GM23248 (cell line): ENCODE results near the gene ZKSCAN5. TPM values are rescaled to one million over a fixed set of nuclear protein-coding genes. Genes with fewer than 3 reads are reported as not detected.

Experiments used
- DNase-seq: peaks from one replicate; pipeline ENCODE4 v3.0.0-alpha.2; 2015
- H2AFZ ChIP-seq: fragments of 200-600 bp; sonication (generic); 2 replicates; pipeline ENCODE4 v1.6.1; 2016; ENCODE audit warnings: antibody characterized with exemption
- H3F3A ChIP-seq: fragments of 200-600 bp; sonication (generic); 2 replicates; pipeline ENCODE4 v1.6.1; 2016; ENCODE audit warnings: mild to moderate bottlenecking, antibody characterized with exemption, mixed run types; ENCODE audit not compliant: insufficient read depth
- H3K27ac ChIP-seq: fragments of 200-600 bp; sonication (generic); 2 replicates; pipeline ENCODE4 v1.5.1; 2016; ENCODE audit warnings: mild to moderate bottlenecking
- H3K27me3 ChIP-seq: fragments of 200-600 bp; sonication (generic); replicated peaks from 2 replicates; pipeline ENCODE4 v1.6.1; 2016; ENCODE audit warnings: mild to moderate bottlenecking; ENCODE audit not compliant: insufficient read depth
- H3K36me3 ChIP-seq: fragments of 200-600 bp; sonication (generic); 2 replicates; pipeline ENCODE4 v1.6.1; 2016; ENCODE audit warnings: low read depth, mild to moderate bottlenecking
- H3K4me1 ChIP-seq: fragments of 200-600 bp; sonication (generic); 2 replicates; pipeline ENCODE4 v1.6.1; 2016; ENCODE audit warnings: mild to moderate bottlenecking; ENCODE audit not compliant: insufficient read depth
- H3K4me2 ChIP-seq: fragments of 200-600 bp; sonication (generic); one replicate; pipeline ENCODE4 v1.6.1; 2016; ENCODE audit warnings: mild to moderate bottlenecking; ENCODE audit not compliant: unreplicated experiment
- H3K4me3 ChIP-seq: fragments of 200-600 bp; sonication (generic); 2 replicates; pipeline ENCODE4 v1.5.1; 2016; ENCODE audit warnings: mild to moderate bottlenecking
- H3K79me2 ChIP-seq: fragments of 200-600 bp; sonication (generic); 2 replicates; pipeline ENCODE4 v1.6.1; 2016; ENCODE audit warnings: mild to moderate bottlenecking; ENCODE audit not compliant: insufficient read depth
- H3K9ac ChIP-seq: fragments of 200-600 bp; sonication (generic); 2 replicates; pipeline ENCODE4 v1.6.1; 2016; ENCODE audit warnings: mild to moderate bottlenecking
- H3K9me2 ChIP-seq: fragments of 200-600 bp; sonication (generic); 2 replicates; pipeline ENCODE4 v1.6.1; 2016; ENCODE audit warnings: mixed run types, mild to moderate bottlenecking, moderate library complexity; ENCODE audit not compliant: insufficient read depth
- H3K9me3 ChIP-seq: fragments of 200-600 bp; sonication (generic); one replicate; pipeline ENCODE4 v1.6.1; 2017; ENCODE audit warnings: low read depth
- H4K20me1 ChIP-seq: fragments of 200-600 bp; sonication (generic); 2 replicates; pipeline ENCODE4 v1.6.0; 2016; ENCODE audit not compliant: insufficient read depth
- EZH2 ChIP-seq: fragments of 200-600 bp; sonication (generic); IDR thresholded peaks from 2 replicates; pipeline ENCODE4 v1.6.1; 2018; ENCODE audit warnings: antibody characterized with exemption, mild to moderate bottlenecking; ENCODE audit not compliant: insufficient read depth, poor library complexity, severe bottlenecking
- EZH2phosphoT487 ChIP-seq: fragments of 200-600 bp; sonication (generic); IDR thresholded peaks from 2 replicates; pipeline ENCODE4 v1.6.1; 2018; ENCODE audit warnings: antibody characterized with exemption, moderate library complexity, mild to moderate bottlenecking, low read depth; ENCODE audit not compliant: insufficient read depth
- WGBS, 2 experiments: methylation state at CpG; one replicate each; pipeline ENCODE4 v1.1.6; 2015 to 2017; ENCODE audit warnings: low lambda C conversion rate in 2 of 2, low coverage in 1 of 2; ENCODE audit errors: missing lambda C conversion rate in 2 of 2; 5-methylcytosine and 5-hydroxymethylcytosine counted together
- in situ Hi-C: fragments of 300-500 bp; cut with MboI; formaldehyde crosslinking; loops from 2 replicates; pipeline ENCODE4 v1.15.0; 2020
- polyA plus RNA-seq: library from polyadenylated mRNA; unstranded; fragments of >200 nt; fragmentation: Nextera tagmentation; extraction: Ambion mirVana; gene quantifications from 2 replicates; pipeline ENCODE4 v1.2.1, GENCODE V29; 2016
- total RNA-seq: library from RNA; depleted of rRNA; stranded (reverse); fragments of >200 nt; shearing (Covaris generic); gene quantifications from 2 replicates; pipeline ENCODE4 v1.2.3, GENCODE V29; 2014

Gene ZKSCAN5
- total and polyA plus RNA-seq, 2 experiments from 2014 or later: 6.4 to 12.0 TPM

- no peaks in the 10 kb centered on the region for H3K9me3 ChIP-seq
- peak overlapping the region; percentile 35 for H3K27ac ChIP-seq
- TF ChIP-seq EZH2phosphoT487 (no peak), EZH2 (no peak)
- 2 to 4% methylated on average over 7 of the region's 7 CpGs for WGBS, 2 experiments
- DNase-seq: peak; percentile 79
- H3K4me3 ChIP-seq: peak overlapping the region; percentile 79
- H4K20me1 ChIP-seq: no peaks in the 10 kb centered on the region
- H3K36me3 ChIP-seq: no peaks in the 10 kb centered on the region
- peaks cover 19% of the 10 kb centered on the region for H3F3A ChIP-seq
- no peaks in the 10 kb centered on the region for H3K9me2 ChIP-seq
- peaks cover 51% of the 10 kb centered on the region for H3K79me2 ChIP-seq
- H3K4me2 ChIP-seq: peak overlapping the region; percentile 82
- in situ Hi-C loops: no loop called here
- peaks cover 7% of the 10 kb centered on the region; the same call in 1 of the 2 replicates for H3K4me1 ChIP-seq
- peak overlapping the region; percentile 80 for H3K9ac ChIP-seq
- no peaks in the 10 kb centered on the region for H3K27me3 ChIP-seq
- H2AFZ ChIP-seq: peak overlapping the region; percentile 96
Measured at GRCh38 chr7:99473315-99473596, 31.2 kb upstream of the ZKSCAN5 start.

- no peak overlapping the region for H3K9ac ChIP-seq
- in situ Hi-C loops: no loop called here
- 43 to 46% methylated on average over 5 of the region's 5 CpGs for WGBS, 2 experiments
- no peak overlapping the region for H3K4me3 ChIP-seq
- H3K4me1 ChIP-seq: peaks cover 10% of the 10 kb centered on the region
- no peak overlapping the region for H2AFZ ChIP-seq
- H3K79me2 ChIP-seq: peaks cover 71% of the 10 kb centered on the region
- no peaks in the 10 kb centered on the region for H3K27me3 ChIP-seq
- DNase-seq: no peak
- peaks cover 9% of the 10 kb centered on the region; the same call in 1 of the 2 replicates for H3F3A ChIP-seq
- H3K27ac ChIP-seq: no peak overlapping the region
- no peak overlapping the region for H3K4me2 ChIP-seq
- no peaks in the 10 kb centered on the region for H3K36me3 ChIP-seq
- no peak for TF ChIP-seq EZH2phosphoT487
- TF ChIP-seq EZH2: no peak
- H3K9me2 ChIP-seq: no peaks in the 10 kb centered on the region
- H3K9me3 ChIP-seq: no peaks in the 10 kb centered on the region
- no peaks in the 10 kb centered on the region for H4K20me1 ChIP-seq
Measured at GRCh38 chr7:99476107-99476506, 28.4 kb upstream of the ZKSCAN5 start.

GRCh38 chr7:99478464-99479440 is 25.7 kb upstream of the ZKSCAN5 start:
- TF ChIP-seq EZH2phosphoT487: no peak
- no peak for TF ChIP-seq EZH2
- H3K79me2 ChIP-seq: peaks cover 83% of the 10 kb centered on the region
- no peak overlapping the region for H3K4me2 ChIP-seq
- H3K9ac ChIP-seq: peak overlapping the region; percentile 26; the same call in 1 of the 2 replicates
- peaks cover 7% of the 10 kb centered on the region for H3K4me1 ChIP-seq
- H3K9me3 ChIP-seq: no peaks in the 10 kb centered on the region
- H3K36me3 ChIP-seq: 0 out of 2 replicates have a peak, but pooled peaks cover 3% of the 10 kb centered on the region
- H2AFZ ChIP-seq: no peak overlapping the region
- peak; percentile 45 for DNase-seq
- peak overlapping the region; percentile 24; the same call in 1 of the 2 replicates for H3K27ac ChIP-seq
- H3K4me3 ChIP-seq: no peak overlapping the region
- no peaks in the 10 kb centered on the region; the same call in 1 of the 2 replicates for H3F3A ChIP-seq
- H3K27me3 ChIP-seq: no peaks in the 10 kb centered on the region
- no peaks in the 10 kb centered on the region for H4K20me1 ChIP-seq
- no peaks in the 10 kb centered on the region for H3K9me2 ChIP-seq
- 61 to 63% methylated on average over 15 of the region's 15 CpGs for WGBS, 2 experiments
- in situ Hi-C loops: no loop called here

DNA sequence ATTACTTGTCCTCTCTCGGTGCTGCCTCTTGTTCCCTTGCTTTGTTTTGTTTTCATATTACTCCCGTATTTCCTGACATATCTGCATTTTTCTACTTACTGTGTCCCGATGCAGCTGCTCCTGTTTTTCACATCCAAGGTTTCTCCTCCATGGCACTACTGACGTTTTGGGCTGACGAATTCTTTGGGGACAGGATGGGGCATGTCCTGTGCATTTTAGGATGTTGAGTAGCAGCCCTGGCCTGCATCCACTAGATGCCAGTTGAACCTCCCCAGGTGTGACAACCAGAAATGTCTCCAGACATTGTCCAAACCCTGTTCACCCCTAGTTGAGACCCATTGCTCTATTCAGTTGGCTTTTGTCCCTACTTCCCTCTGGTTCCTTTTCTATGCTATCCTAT is 19.4 kb upstream of the ZKSCAN5 start:
- Histone ChIP-seq H3K4me2 (no peak overlapping the region), H3K9me2 (no peaks in the 10 kb centered on the region), H3K9me3 (no peaks in the 10 kb centered on the region), H3F3A (peaks cover 4% of the 10 kb centered on the region; the same call in 1 of the 2 replicates), H3K36me3 (0 out of 2 replicates have a peak, but pooled peaks cover 9% of the 10 kb centered on the region), H3K79me2 (peaks cover 23% of the 10 kb centered on the region), H4K20me1 (no peaks in the 10 kb centered on the region), H3K27ac (no peak overlapping the region), H3K9ac (no peak overlapping the region), H3K4me1 (no peaks in the 10 kb centered on the region), H2AFZ (no peak overlapping the region), H3K27me3 (no peaks in the 10 kb centered on the region), H3K4me3 (no peak overlapping the region)
- WGBS, 2 experiments: 89 to 94% methylated on average over 5 of the region's 5 CpGs
- in situ Hi-C loops: no loop called here
- no peak for TF ChIP-seq EZH2phosphoT487
- no peak for TF ChIP-seq EZH2
- DNase-seq: no peak
